ENCODE results near the gene FABP3. TPM values are rescaled to one million over a fixed set of nuclear protein-coding genes. Genes with fewer than 3 reads are reported as not detected.

The FABP3 gene
- total and polyA plus RNA-seq, 4 experiments from 2014 or later: 1.2 TPM; not detected in 3

DNA sequence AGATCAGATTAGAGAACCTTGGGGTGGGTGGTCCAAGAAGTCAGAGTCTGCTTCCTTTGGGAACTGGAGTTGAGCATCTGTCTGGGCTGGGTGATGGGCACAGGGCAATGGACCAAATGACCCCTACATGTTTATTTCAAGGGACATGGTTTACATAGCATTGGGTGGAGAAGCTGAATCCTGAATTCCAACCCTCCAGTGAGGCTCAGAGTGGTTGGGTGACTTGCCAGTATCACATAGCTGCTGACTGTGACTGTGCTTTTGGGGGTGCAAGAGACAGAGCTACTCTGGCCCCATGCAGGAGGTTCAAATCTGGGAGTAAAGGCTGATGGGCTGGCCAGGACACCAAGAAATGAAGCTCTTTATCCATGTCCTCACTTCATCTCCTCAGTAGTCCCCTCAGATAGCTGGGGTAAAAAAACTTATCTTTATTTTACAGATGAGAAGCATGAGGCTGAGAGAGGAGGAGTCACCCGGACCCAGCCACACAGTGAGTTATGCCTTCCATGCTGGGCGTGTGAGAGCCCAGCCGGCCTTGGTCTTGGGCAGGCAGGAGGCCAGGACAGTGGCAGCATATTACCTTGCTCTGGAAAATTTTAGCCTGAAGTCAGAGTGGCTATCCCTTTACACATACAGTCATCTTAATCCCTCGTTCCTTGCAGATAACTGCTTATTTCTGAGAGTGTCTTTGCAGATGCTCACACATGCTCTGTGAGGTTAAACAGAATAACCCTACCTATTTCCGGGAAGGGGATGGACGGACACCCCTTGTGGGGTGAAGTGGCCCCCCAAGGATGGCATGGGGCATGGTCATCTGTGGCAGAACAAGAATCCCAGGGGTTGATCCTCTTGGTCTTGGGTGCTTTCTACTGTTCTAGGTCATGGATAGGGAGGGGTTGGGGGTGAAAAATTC lies 37.3 kb upstream of the FABP3 start:
- ChIA-PET POLR2A (ENCODE audit: partially characterized antibody) (no interaction called here), CTCF (ENCODE audit: partially characterized antibody) (interaction anchor here (2.4 to 3.2 kb wide), 2 partner anchors 12 to 16 kb away, joined by 6 to 16 read pairs; no protein-coding TSS in a partner anchor)
- Histone ChIP-seq H3K4me3 (ENCODE audit: low read length in 2 of 2) (no peak overlapping the region), H3K27ac (ENCODE audit: low read depth, low read length) (no peak overlapping the region), H3K36me3 (ENCODE audit: insufficient read depth, low read length) (no peaks in the 10 kb centered on the region), H3K4me1 (ENCODE audit: insufficient read depth, low read length) (peaks cover 12% of the 10 kb centered on the region), H3K9me3 (ENCODE audit: control insufficient read depth in 1 of 2, low read length in 2 of 2) (no peaks in the 10 kb centered on the region), H3K27me3 (ENCODE audit: insufficient read depth, low read length) (peaks cover 23% of the 10 kb centered on the region)
- intact Hi-C loops (cut with micrococcal nuclease): no loop called here
- Mint-ChIP-seq H3K4me1 (peaks cover 5 to 12% (median 6%) of the 10 kb centered on the region in 4 donors), H3K27me3 (peaks cover 27 to 47% of the 10 kb centered on the region in 2 donors), H3K36me3 (no peaks in the 10 kb centered on the region), H3K27ac (no peak overlapping the region), H3K4me3 (no peak overlapping the region), H3K9me3 (peaks cover 0 to 3% (median 0%) of the 10 kb centered on the region in 8 donors)
- no peak for DNase-seq

DNA sequence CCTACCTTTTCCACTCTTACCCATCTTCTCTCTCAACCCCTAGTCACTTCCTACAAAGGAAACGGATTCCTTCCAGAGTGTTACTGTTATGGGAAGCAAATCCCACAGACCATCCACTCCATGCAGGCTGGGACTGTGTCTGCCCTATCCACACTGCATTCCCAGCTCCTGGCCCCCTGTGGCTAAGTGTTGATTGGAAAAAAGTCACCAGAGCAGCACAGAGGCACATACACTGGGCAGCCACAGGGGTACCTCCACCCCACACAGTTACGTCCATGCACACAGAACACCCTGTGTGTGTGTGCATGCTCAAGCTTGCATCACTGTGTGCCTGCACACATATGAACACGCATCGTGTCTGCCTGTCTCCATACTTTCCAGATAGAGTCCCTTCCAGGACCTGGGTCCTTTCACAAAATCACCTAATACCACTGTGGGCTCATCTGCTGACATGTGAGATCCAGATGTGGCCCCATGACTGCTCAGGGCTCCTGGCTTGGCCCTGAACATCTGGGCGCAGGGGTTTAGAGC lies 36.0 kb upstream of the FABP3 start:
- Mint-ChIP-seq H3K9me3 (peaks cover 0 to 5% (median 0%) of the 10 kb centered on the region in 8 donors), H3K27ac (no peak overlapping the region), H3K36me3 (no peaks in the 10 kb centered on the region), H3K27me3 (peaks cover 22 to 41% of the 10 kb centered on the region in 2 donors), H3K4me1 (peaks cover 4 to 11% (median 5%) of the 10 kb centered on the region in 4 donors), H3K4me3 (no peak overlapping the region)
- Histone ChIP-seq H3K9me3 (ENCODE audit: control insufficient read depth in 1 of 2, low read length in 2 of 2) (no peaks in the 10 kb centered on the region), H3K4me1 (ENCODE audit: insufficient read depth, low read length) (peaks cover 10% of the 10 kb centered on the region), H3K4me3 (ENCODE audit: low read length in 2 of 2) (no peak overlapping the region), H3K27ac (ENCODE audit: low read depth, low read length) (no peak overlapping the region), H3K27me3 (ENCODE audit: insufficient read depth, low read length) (peaks cover 21% of the 10 kb centered on the region), H3K36me3 (ENCODE audit: insufficient read depth, low read length) (no peaks in the 10 kb centered on the region)
- ChIA-PET POLR2A (ENCODE audit: partially characterized antibody) (no interaction called here), CTCF (ENCODE audit: partially characterized antibody) (interaction anchor here (1.0 kb wide), 1 partner anchor 13 kb away, joined by 3 read pairs; no protein-coding TSS in a partner anchor)
- DNase-seq: no peak
- intact Hi-C loops (cut with micrococcal nuclease): no loop called here

DNA sequence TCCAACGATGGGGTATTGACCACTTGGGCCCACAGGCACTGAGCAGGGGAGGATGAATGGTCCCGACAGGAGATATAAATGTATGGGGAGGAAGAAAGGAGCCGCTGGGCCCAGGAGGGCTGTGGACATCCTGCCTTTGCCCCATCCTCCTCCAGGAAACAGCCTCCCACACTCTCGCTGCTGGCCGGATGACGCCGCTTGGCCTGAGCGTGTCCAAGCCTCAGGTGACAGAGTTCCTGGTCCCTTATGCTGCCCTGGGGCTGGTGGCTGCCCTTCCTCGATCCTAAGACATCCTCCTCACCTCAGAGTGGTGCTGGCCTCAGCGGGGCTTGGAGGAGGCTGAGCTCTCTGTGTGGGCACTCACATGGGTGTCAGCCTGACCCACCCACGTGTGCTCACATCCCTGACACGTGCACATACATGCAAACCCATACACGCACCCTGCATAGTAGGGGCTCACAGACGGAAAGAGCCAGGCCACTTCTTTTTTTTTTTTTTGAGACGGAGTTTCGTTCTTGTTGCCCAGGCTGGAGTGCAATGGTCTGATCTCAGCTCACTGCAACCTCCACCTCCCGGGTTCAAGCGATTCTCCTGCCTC lies 34.3 kb upstream of the FABP3 start:
- Mint-ChIP-seq H3K9me3 (peaks cover 0 to 2% (median 0%) of the 10 kb centered on the region in 8 donors), H3K36me3 (no peaks in the 10 kb centered on the region), H3K27me3 (peaks cover 24 to 32% of the 10 kb centered on the region in 2 donors), H3K4me1 (peaks cover 0 to under 1% (median 0%) of the 10 kb centered on the region in 4 donors), H3K27ac (no peak overlapping the region), H3K4me3 (no peak overlapping the region)
- intact Hi-C loops (cut with micrococcal nuclease): no loop called here
- CTCF ChIA-PET (ENCODE audit: partially characterized antibody): no interaction called here
- POLR2A ChIA-PET (ENCODE audit: partially characterized antibody): no interaction called here
- H3K9me3 ChIP-seq (ENCODE audit: control insufficient read depth in 1 of 2, low read length in 2 of 2): no peaks in the 10 kb centered on the region
- no peak overlapping the region for H3K27ac ChIP-seq (ENCODE audit: low read depth, low read length)
- H3K27me3 ChIP-seq (ENCODE audit: insufficient read depth, low read length): peaks cover 14% of the 10 kb centered on the region
- no peak overlapping the region for H3K4me3 ChIP-seq (ENCODE audit: low read length in 2 of 2)
- H3K36me3 ChIP-seq (ENCODE audit: insufficient read depth, low read length): no peaks in the 10 kb centered on the region
- no peaks in the 10 kb centered on the region for H3K4me1 ChIP-seq (ENCODE audit: insufficient read depth, low read length)
- no peak for DNase-seq

DNA sequence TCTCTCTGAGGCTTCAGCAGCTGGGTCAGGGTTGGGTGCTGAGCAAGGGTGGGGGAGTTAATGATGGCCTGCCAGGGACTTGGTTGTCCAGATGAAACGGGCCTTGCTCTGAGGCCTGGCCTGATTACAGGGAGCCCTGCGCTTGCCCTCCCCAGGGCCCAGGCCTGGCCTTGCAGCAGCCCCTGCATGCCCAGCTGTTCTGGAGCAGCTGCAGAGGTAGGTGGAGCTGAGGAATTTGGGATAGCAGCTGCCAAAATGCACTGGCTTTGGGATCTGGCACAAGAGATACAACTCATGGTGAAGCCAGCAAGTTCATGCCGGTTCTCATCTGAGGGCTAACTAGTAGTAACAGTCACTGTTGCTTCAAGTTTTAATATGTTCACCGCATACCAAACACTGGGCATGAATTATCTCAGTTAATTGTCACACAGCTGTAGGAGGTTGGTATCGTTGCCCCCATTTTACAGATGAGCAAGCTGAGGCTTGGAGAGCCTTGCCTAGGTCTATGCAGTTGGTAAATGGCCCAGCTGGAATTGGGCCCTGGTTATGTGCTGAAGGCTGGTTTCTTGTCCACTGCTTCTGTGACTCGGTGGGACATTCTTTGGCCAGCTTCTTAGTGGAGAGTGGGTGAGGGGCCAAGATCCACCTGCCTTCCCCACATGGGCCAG lies 32.8 kb upstream of the FABP3 start:
- Mint-ChIP-seq H3K4me3 (no peak overlapping the region), H3K4me1 (no peaks in the 10 kb centered on the region), H3K9me3 (peaks cover 0 to 2% (median 0%) of the 10 kb centered on the region in 8 donors), H3K36me3 (no peaks in the 10 kb centered on the region), H3K27ac (peak overlapping the region in 1 of 7 donors; percentile 41), H3K27me3 (peaks cover 18 to 20% of the 10 kb centered on the region in 2 donors)
- Histone ChIP-seq H3K4me1 (ENCODE audit: insufficient read depth, low read length) (no peaks in the 10 kb centered on the region), H3K36me3 (ENCODE audit: insufficient read depth, low read length) (no peaks in the 10 kb centered on the region), H3K9me3 (ENCODE audit: control insufficient read depth in 1 of 2, low read length in 2 of 2) (no peaks in the 10 kb centered on the region), H3K27ac (ENCODE audit: low read depth, low read length) (no peak overlapping the region), H3K4me3 (ENCODE audit: low read length in 2 of 2) (no peak overlapping the region), H3K27me3 (ENCODE audit: insufficient read depth, low read length) (peaks cover 6% of the 10 kb centered on the region)
- ChIA-PET POLR2A (ENCODE audit: partially characterized antibody) (no interaction called here), CTCF (ENCODE audit: partially characterized antibody) (interaction anchor here (1.7 kb wide), 1 partner anchor 11 kb away, joined by 7 read pairs; no protein-coding TSS in a partner anchor)
- intact Hi-C loops (cut with micrococcal nuclease): no loop called here
- DNase-seq: no peak

DNA sequence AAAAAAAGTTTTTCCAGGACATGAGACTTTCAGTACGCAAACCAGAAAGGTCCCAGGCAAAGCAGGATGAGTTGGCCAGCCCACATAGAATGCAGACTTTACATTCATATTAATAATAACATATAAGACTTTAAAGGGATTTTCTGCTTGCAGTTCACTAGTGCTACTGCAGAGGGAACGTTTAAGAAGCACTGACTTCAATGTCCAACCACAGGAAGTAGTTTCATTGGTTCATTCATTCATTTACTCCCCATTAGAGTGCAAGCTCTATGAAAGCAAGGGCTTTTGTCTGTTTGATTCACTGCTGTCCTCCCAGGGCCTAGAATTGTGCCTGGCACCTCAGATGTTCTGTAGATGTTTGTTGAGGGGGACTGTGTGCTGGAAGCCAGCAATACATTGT lies 28.4 kb upstream of the FABP3 start:
- intact Hi-C loops (cut with micrococcal nuclease): no loop called here
- DNase-seq: no peak
- peaks cover 0 to 2% (median 0%) of the 10 kb centered on the region in 4 donors for H3K4me1 Mint-ChIP-seq
- H3K4me3 Mint-ChIP-seq: no peak overlapping the region
- H3K27ac Mint-ChIP-seq: no peak overlapping the region
- H3K9me3 Mint-ChIP-seq: peaks cover 0 to 2% (median 0%) of the 10 kb centered on the region in 8 donors
- H3K27ac ChIP-seq (ENCODE audit: low read depth, low read length): no peak overlapping the region
- peaks cover 8 to 9% of the 10 kb centered on the region in 2 donors for H3K27me3 Mint-ChIP-seq
- H3K36me3 Mint-ChIP-seq: no peaks in the 10 kb centered on the region
- H3K36me3 ChIP-seq (ENCODE audit: insufficient read depth, low read length): no peaks in the 10 kb centered on the region
- ChIA-PET POLR2A (ENCODE audit: partially characterized antibody) (no interaction called here), CTCF (ENCODE audit: partially characterized antibody) (no interaction called here)
- H3K4me1 ChIP-seq (ENCODE audit: insufficient read depth, low read length): no peaks in the 10 kb centered on the region
- H3K4me3 ChIP-seq (ENCODE audit: low read length in 2 of 2): no peak overlapping the region
- no peaks in the 10 kb centered on the region for H3K9me3 ChIP-seq (ENCODE audit: control insufficient read depth in 1 of 2, low read length in 2 of 2)
- H3K27me3 ChIP-seq (ENCODE audit: insufficient read depth, low read length): no peaks in the 10 kb centered on the region

DNA sequence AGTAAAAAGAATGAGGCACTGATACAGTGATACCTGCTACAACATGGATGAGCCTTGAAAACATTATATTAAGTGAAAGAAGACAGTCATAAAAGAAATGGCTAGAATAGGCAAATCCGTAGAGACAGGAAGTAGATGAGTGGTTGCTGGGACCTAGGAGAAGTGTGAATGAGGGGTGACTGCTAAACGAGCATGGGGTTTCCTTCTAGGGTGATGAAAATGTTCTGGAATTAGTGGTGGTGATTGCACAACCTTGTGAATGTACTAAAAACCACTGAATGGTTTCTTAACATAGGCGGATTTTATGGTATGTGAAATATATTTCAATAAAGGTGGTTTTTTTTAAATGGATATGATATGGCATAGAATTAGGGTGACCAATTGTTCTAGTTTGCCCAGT lies 27.5 kb upstream of the FABP3 start:
- CTCF ChIA-PET (ENCODE audit: partially characterized antibody): no interaction called here
- no peak overlapping the region for H3K27ac Mint-ChIP-seq
- intact Hi-C loops (cut with micrococcal nuclease): no loop called here

DNA sequence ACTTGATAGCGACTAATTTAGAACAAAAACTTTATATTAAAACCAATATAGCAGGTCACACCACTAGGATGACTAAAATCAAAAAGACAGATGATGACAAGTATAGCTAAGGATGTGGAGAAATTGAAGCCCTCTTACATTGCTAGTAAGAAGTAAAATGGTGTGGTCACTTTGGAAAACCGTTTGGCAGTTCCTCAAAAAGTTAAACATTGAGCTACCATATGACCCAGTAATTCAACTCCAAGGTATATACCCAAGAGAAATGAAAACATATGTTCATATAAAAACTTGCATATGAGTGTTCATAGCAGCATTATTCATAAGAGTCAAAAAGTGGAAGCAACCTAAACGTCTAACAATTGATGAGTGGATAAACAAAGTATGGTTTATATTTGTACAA lies 27.1 kb upstream of the FABP3 start:
- POLR2A ChIA-PET (ENCODE audit: partially characterized antibody): no interaction called here
- no peak overlapping the region for H3K4me3 Mint-ChIP-seq
- Histone ChIP-seq H3K27me3 (ENCODE audit: insufficient read depth, low read length) (no peaks in the 10 kb centered on the region), H3K36me3 (ENCODE audit: insufficient read depth, low read length) (no peaks in the 10 kb centered on the region), H3K27ac (ENCODE audit: low read depth, low read length) (no peak overlapping the region), H3K9me3 (ENCODE audit: control insufficient read depth in 1 of 2, low read length in 2 of 2) (no peaks in the 10 kb centered on the region), H3K4me1 (ENCODE audit: insufficient read depth, low read length) (peaks cover 2% of the 10 kb centered on the region), H3K4me3 (ENCODE audit: low read length in 2 of 2) (no peak overlapping the region)
- no peaks in the 10 kb centered on the region for H3K36me3 Mint-ChIP-seq
- intact Hi-C loops (cut with micrococcal nuclease): no loop called here
- no peak overlapping the region for H3K27ac Mint-ChIP-seq
- peaks cover 0 to 6% (median 3%) of the 10 kb centered on the region in 4 donors for H3K4me1 Mint-ChIP-seq
- H3K9me3 Mint-ChIP-seq: peaks cover 0 to under 1% (median 0%) of the 10 kb centered on the region in 8 donors
- no peak for DNase-seq
- peaks cover 8% of the 10 kb centered on the region in 2 donors for H3K27me3 Mint-ChIP-seq
- CTCF ChIA-PET (ENCODE audit: partially characterized antibody): no interaction called here

More for the DNA sequence above, 27.5 kb upstream of the FABP3 start:
- H3K4me1 Mint-ChIP-seq: peaks cover 0 to 2% (median under 1%) of the 10 kb centered on the region in 4 donors
- no peak overlapping the region for H3K4me3 Mint-ChIP-seq
- Histone ChIP-seq H3K36me3 (ENCODE audit: insufficient read depth, low read length) (no peaks in the 10 kb centered on the region), H3K4me3 (ENCODE audit: low read length in 2 of 2) (no peak overlapping the region), H3K27ac (ENCODE audit: low read depth, low read length) (no peak overlapping the region), H3K27me3 (ENCODE audit: insufficient read depth, low read length) (no peaks in the 10 kb centered on the region), H3K4me1 (ENCODE audit: insufficient read depth, low read length) (no peaks in the 10 kb centered on the region), H3K9me3 (ENCODE audit: control insufficient read depth in 1 of 2, low read length in 2 of 2) (no peaks in the 10 kb centered on the region)
- POLR2A ChIA-PET (ENCODE audit: partially characterized antibody): no interaction called here
- H3K9me3 Mint-ChIP-seq: peaks cover 0 to 2% (median 0%) of the 10 kb centered on the region in 8 donors
- no peak for DNase-seq
- H3K27me3 Mint-ChIP-seq: peaks cover 8 to 9% of the 10 kb centered on the region in 2 donors
- H3K36me3 Mint-ChIP-seq: no peaks in the 10 kb centered on the region
